Mesodermal cell (in vitro differentiated cells): Measurements from ENCODE around the gene NCOA3.

Experiments
- H3K27ac ChIP-seq: 2 replicates; pipeline ENCODE4 v1.7.0; 2013; ENCODE audit warnings: mild to moderate bottlenecking, low read depth, low read length, moderate library complexity; ENCODE audit not compliant: severe bottlenecking
- H3K36me3 ChIP-seq: 2 replicates; pipeline ENCODE4 v1.7.1; 2013; ENCODE audit warnings: mild to moderate bottlenecking, low read length, moderate library complexity; ENCODE audit not compliant: control insufficient read depth, insufficient read depth
- H3K4me1 ChIP-seq: one replicate; pipeline ENCODE4 v1.7.1; 2013; ENCODE audit warnings: mild to moderate bottlenecking, low read length; ENCODE audit not compliant: insufficient read depth, control insufficient read depth, poor library complexity, severe bottlenecking
- H3K4me3 ChIP-seq: 2 replicates; pipeline ENCODE4 v1.7.0; 2013; ENCODE audit warnings: low read length, control low read depth, mild to moderate bottlenecking; ENCODE audit not compliant: insufficient read depth, poor library complexity, severe bottlenecking; ENCODE audit errors: extremely low read depth
- H3K9me3 ChIP-seq: 2 replicates; pipeline ENCODE4 v1.7.1; 2013; ENCODE audit warnings: mild to moderate bottlenecking, low read length, moderate library complexity; ENCODE audit not compliant: control insufficient read depth
- WGBS, 2 experiments: methylation state at CpG; one replicate each; pipeline ENCODE4 v1.1.5; 2013; ENCODE audit warnings: missing lambda C conversion rate in 2 of 2; ENCODE audit not compliant: insufficient coverage in 2 of 2; 5-methylcytosine and 5-hydroxymethylcytosine counted together

The NCOA3 gene

GRCh38 chr20:47638851-47639250 lies 137.2 kb downstream of the NCOA3 start:
- Histone ChIP-seq H3K4me3 (no peak overlapping the region), H3K36me3 (peaks cover 60% of the 10 kb centered on the region), H3K4me1 (no peaks in the 10 kb centered on the region), H3K27ac (no peak overlapping the region), H3K9me3 (no peaks in the 10 kb centered on the region)
- 100% methylated on average over 3 of the region's 4 CpGs; no CpG with 5 or more reads in 1 of the 2 experiments for WGBS, 2 experiments

- Histone ChIP-seq H3K27ac (no peak overlapping the region), H3K36me3 (peaks cover 67% of the 10 kb centered on the region)
- WGBS, 2 experiments, result 89 to 100% methylated on average over 1 of the region's 4 CpGs
Observed at GRCh38 chr20:47642118-47642517, 140.4 kb downstream of the NCOA3 start.

GRCh38 chr20:47642624-47643023 lies 140.9 kb downstream of the NCOA3 start:
- Histone ChIP-seq H3K4me3 (no peak overlapping the region), H3K4me1 (no peaks in the 10 kb centered on the region), H3K27ac (no peak overlapping the region), H3K36me3 (peaks cover 69% of the 10 kb centered on the region), H3K9me3 (no peaks in the 10 kb centered on the region)
- WGBS, 2 experiments, result 85 to 100% methylated on average over 2 to 3 of the region's 4 CpGs

More at GRCh38 chr20:47642118-47642517, 140.4 kb downstream of the NCOA3 start:
- H3K4me1 ChIP-seq, result no peaks in the 10 kb centered on the region
- no peak overlapping the region for H3K4me3 ChIP-seq
- H3K9me3 ChIP-seq, result no peaks in the 10 kb centered on the region

GRCh38 chr20:47645632-47646031 lies 143.9 kb downstream of the NCOA3 start:
- 93 to 100% methylated on average over 1 to 2 of the region's 2 CpGs for WGBS, 2 experiments
- Histone ChIP-seq H3K4me1 (no peaks in the 10 kb centered on the region), H3K27ac (no peak overlapping the region), H3K36me3 (peaks cover 70% of the 10 kb centered on the region), H3K4me3 (no peak overlapping the region), H3K9me3 (no peaks in the 10 kb centered on the region)

- Histone ChIP-seq H3K36me3 (peaks cover 78% of the 10 kb centered on the region), H3K4me1 (no peaks in the 10 kb centered on the region), H3K27ac (no peak overlapping the region), H3K9me3 (no peaks in the 10 kb centered on the region), H3K4me3 (no peak overlapping the region)
- WGBS, 2 experiments, result 84 to 95% methylated on average over 4 to 6 of the region's 7 CpGs
Observed at GRCh38 chr20:47647994-47648393, 146.3 kb downstream of the NCOA3 start.

- Histone ChIP-seq H3K36me3 (peaks cover 83% of the 10 kb centered on the region), H3K27ac (no peak overlapping the region), H3K4me3 (no peak overlapping the region), H3K4me1 (no peaks in the 10 kb centered on the region), H3K9me3 (no peaks in the 10 kb centered on the region)
- 79 to 85% methylated on average over 4 to 5 of the region's 6 CpGs for WGBS, 2 experiments
Observed at GRCh38 chr20:47648943-47649342, 147.3 kb downstream of the NCOA3 start.

- WGBS, 2 experiments, result 88 to 100% methylated on average over 2 of the region's 3 CpGs
- Histone ChIP-seq H3K4me1 (no peaks in the 10 kb centered on the region), H3K36me3 (peaks cover 82% of the 10 kb centered on the region), H3K4me3 (no peak overlapping the region), H3K9me3 (no peaks in the 10 kb centered on the region), H3K27ac (no peak overlapping the region)
Observed at GRCh38 chr20:47652301-47652700, 150.6 kb downstream of the NCOA3 start.

- no peaks in the 10 kb centered on the region for H3K9me3 ChIP-seq
- no CpG with 5 or more reads among the region's 2 CpGs for WGBS, 2 experiments
- no peak overlapping the region for H3K4me3 ChIP-seq
- no peaks in the 10 kb centered on the region for H3K4me1 ChIP-seq
- peaks cover 80% of the 10 kb centered on the region for H3K36me3 ChIP-seq
- H3K27ac ChIP-seq, result no peak overlapping the region
Observed at GRCh38 chr20:47652794-47653193, 151.1 kb downstream of the NCOA3 start.

- Histone ChIP-seq H3K9me3 (no peaks in the 10 kb centered on the region), H3K4me3 (no peak overlapping the region), H3K27ac (no peak overlapping the region), H3K36me3 (peaks cover 81% of the 10 kb centered on the region), H3K4me1 (no peaks in the 10 kb centered on the region)
- 57 to 67% methylated on average over 1 of the region's 2 CpGs for WGBS, 2 experiments
Observed at GRCh38 chr20:47653869-47654268, 152.2 kb downstream of the NCOA3 start.

- Histone ChIP-seq H3K27ac (no peak overlapping the region), H3K4me1 (no peaks in the 10 kb centered on the region), H3K36me3 (peaks cover 81% of the 10 kb centered on the region), H3K4me3 (no peak overlapping the region), H3K9me3 (no peaks in the 10 kb centered on the region)
- no CpG with 5 or more reads among the region's 1 CpG for WGBS, 2 experiments
Observed at GRCh38 chr20:47654370-47654769, 152.7 kb downstream of the NCOA3 start.

GRCh38 chr20:47655635-47656034 lies 153.9 kb downstream of the NCOA3 start:
- Histone ChIP-seq H3K27ac (no peak overlapping the region), H3K36me3 (peaks cover 85% of the 10 kb centered on the region), H3K9me3 (no peaks in the 10 kb centered on the region), H3K4me3 (no peak overlapping the region), H3K4me1 (no peaks in the 10 kb centered on the region)
